Muscle of back (tissue), 11 donors: Measurements from ENCODE around the gene PLIN4. TPM values are rescaled to one million over a fixed set of nuclear protein-coding genes. Genes with fewer than 3 reads are reported as not detected.

Experiments
- DNase-seq, 3 donors: peaks; one replicate each; pipeline versions ENCODE4 v3.0.0 to v3.0.0-alpha.2; 2013
- polyA plus RNA-seq, 10 donors: library from polyadenylated mRNA; unstranded; fragments of 120-200 nt; gene quantifications; one replicate each; pipeline ENCODE4 v1.2.1, GENCODE V29; 2013; ENCODE audit not compliant: insufficient read length in 10 of 10

PLIN4 gene
- polyA plus RNA-seq, 10 donors = 0.68 to 9.4 (median 4.6) TPM

DNA sequence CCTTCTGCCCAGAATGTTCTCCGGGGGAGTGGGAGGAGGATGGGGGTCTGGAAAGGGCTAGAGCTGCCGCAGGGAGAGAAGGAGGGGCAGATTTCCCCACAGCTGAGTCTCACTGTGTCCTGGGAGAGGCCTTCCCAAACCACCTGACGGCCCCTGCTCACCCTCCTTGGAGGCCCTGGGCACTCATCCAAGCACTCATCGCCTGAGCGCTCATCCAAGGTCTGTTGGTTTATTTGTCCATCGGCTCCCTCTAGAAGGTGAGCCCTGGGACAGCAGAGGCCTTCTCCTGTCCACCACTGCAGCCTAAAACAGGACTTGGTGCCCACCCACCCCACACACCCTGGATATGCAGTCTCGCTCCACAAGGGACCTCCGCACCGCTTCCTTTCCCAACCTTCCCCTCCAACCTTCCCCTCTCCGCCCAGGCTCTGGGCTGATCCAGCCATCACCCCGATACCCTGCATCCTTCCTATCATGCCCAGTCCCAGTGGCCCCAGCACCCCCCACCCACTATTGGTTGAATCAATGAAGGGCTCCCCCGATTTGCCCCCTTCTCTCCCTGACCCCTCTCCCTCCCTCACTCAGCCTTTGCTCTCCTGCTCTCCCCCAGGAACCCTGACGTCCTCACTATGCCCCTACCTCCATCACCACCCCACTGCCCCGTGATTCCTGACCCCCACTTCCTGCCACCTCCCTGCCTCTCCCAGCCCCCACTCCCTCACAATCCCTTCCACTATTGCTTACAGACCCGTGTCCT is 62.4 kb downstream of the PLIN4 start:
- peak; percentile 77 to 91 (median 81) for DNase-seq

DNA sequence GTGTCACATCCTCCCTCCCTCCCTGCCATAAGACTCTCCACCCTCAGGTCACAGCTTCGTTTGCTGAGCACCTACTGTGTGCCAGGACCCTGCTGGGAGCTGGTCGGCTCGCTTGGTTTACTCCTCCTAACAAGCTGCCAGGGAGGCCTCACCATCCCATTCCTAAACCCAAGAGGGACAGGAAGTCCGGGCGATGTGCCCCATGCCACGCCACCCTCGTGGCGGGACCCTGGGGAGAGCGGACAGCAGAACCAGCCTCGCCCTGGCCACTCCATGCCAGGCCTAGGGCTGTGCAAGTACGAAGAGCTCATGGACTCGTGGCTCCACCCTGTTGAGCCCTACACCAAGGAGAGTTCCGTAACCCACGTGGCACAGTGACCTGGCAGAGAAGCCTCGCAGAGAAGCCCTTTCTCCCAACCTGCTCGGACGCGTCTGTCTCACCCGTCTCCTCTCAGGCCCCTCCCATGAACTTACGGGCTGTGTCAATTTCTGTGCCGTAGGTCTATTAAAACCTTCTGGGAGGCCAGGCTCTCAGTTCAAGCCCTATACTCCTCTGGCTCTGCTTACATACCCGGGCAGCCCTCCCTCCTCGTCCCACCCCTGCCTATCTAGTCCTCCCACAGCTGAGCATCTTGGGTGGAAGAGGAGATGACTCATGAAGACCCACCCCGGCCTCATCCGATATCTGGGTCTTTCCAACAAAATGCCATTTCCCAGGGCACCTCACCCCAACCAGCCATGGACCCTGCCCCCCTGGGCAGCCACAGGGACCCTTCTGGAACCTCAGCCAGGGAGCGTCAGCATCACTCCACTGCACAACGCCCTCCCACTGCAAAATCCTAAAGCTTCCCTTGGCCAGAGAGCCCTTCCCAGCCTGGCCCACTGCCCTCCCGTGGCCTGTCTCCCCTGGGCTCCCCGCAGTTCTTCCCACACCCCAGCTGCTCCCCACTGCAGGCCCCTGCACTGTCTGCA is 63.3 kb downstream of the PLIN4 start:
- peak in 2 of 3 donors; percentile 57 to 84 for DNase-seq

DNA sequence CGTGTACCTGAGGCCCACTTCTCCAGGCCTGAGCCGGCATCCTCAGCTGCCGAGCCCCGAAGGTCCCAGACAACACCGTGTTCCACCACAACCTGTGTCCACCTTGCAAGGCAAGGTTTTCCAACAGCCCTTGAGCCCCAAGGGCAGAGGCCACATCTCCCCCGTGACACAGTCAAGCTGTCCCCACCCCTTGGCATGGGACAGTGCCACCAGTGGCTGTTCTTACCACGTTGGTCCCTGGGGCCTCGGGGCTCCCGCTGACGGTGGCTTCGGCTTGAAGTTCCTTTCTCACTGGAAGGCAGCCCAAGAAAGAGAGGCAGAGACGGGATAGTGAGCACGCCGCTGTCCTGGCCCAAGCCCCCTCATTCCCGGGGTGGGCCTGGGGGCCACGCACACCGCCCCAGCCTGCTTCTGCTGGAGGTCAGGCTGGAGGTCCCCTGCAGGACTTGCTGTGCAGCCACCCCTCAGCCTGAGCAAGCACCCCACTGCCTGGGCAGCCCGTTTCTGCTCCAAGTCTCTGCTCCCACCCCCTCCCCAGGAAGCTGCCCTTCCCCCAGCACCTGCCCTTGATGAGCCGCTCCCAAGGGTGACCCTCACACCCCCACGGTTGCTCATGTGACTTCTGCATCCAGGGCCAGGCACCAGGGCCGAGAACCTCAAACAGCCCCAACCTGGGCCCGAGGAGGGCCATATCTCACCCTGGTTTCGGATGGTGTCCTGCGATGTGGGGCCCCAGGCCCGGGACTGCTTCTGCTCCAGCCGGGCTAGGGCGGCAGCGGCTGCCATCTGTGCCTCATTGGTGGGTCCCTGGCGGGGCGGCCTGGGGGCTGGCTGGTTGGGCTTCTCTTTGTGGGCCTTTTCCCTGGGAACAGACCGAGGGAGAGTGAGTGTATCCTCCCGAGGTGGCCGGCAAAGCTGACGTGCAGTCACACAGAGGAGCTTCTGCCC is 64.8 kb downstream of the PLIN4 start:
- DNase-seq = peak in 1 of 3 donors; percentile 25

DNA sequence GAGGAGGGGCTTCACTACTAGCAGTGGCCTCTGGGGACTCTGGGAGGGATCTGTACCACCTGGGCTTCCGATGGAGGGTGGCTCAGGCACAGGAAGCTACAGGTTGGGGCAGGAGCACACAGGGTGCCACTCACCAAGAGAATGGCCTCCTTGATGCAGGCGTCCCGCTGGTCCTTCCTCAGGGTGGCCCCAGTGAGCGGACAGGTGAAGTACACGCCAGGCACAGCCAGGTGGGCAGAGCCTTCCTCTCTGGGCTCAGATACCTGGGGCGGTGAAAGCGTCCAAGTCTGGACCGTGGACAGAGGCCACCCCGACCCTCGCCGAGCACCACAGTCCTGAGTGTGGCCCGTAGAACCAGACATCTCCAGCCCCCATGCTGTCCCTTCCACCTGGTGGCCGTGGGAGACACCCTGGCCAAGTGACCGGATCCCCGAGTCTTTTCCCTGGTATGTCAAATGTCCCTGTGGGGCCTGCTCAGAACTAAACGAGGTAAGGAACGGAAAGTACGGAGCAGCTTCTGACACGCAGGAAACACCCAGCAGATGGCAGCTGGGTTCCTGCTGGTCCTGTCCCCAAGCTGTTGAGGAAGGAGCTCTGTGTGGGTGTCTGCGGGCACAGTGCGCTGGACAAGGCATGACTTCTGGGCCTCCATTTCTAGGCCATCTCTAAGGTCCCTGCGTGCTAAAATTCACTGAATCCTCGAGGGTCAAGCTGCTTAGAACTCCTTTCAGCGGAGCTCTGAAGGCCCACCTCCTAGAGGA is 65.9 kb downstream of the PLIN4 start:
- DNase-seq = no peak

Other genes with a start within 250 kb of the PLIN4 start
- gene SHD, start 239.2 kb downstream of the PLIN4 start, polyA plus RNA-seq = 100 to 1,000 TPM in 1 of 10 donors, 10 to 100 TPM in 9; 54.4 to 115 (median 82.2) TPM
- gene TMIGD2, start 216.1 kb downstream of the PLIN4 start, polyA plus RNA-seq = 1 to 10 TPM in 2 of 10 donors, under 1 TPM in 8; 0.28 to 1.3 (median 0.44) TPM
- 1 to 10 TPM; 1.1 to 4.5 (median 2.0) TPM for gene FSD1, start 213.9 kb downstream of the PLIN4 start, polyA plus RNA-seq
- 10 to 100 TPM in 1 of 10 donors, 1 to 10 TPM in 9; 4.4 to 13.8 (median 4.8) TPM for gene STAP2, start 179.7 kb downstream of the PLIN4 start, polyA plus RNA-seq
- 10 to 100 TPM; 10.9 to 15.9 (median 14.6) TPM for gene MPND, start 174.9 kb downstream of the PLIN4 start, polyA plus RNA-seq
- gene SH3GL1, start 117.9 kb downstream of the PLIN4 start, polyA plus RNA-seq = 10 to 100 TPM; 45.0 to 80.2 (median 56.5) TPM
- 10 to 100 TPM in 8 of 10 donors, 1 to 10 TPM in 2; 8.2 to 17.3 (median 12.3) TPM for gene CHAF1A, start 115.8 kb downstream of the PLIN4 start, polyA plus RNA-seq
- 100 to 1,000 TPM in 1 of 10 donors, 10 to 100 TPM in 9; 65.4 to 103 (median 90.2) TPM for gene UBXN6, start 60.7 kb downstream of the PLIN4 start, polyA plus RNA-seq
- 10 to 100 TPM; 47.3 to 91.9 (median 57.4) TPM for gene HDGFL2, start 46.2 kb downstream of the PLIN4 start, polyA plus RNA-seq
- 1 to 10 TPM in 9 of 10 donors, under 1 TPM in 1; 0.87 to 5.2 (median 1.5) TPM for gene PLIN5, start 16.7 kb upstream of the PLIN4 start, polyA plus RNA-seq
- gene LRG1, start 21.6 kb upstream of the PLIN4 start, polyA plus RNA-seq = under 1 TPM; 0.35 to 0.98 (median 0.61) TPM
- 10 to 100 TPM; 27.5 to 45.9 (median 35.8) TPM for gene SEMA6B, start 41.2 kb upstream of the PLIN4 start, polyA plus RNA-seq
- gene TNFAIP8L1, start 121.0 kb upstream of the PLIN4 start, polyA plus RNA-seq = 10 to 100 TPM in 6 of 10 donors, 1 to 10 TPM in 4; 8.7 to 13.9 (median 10.8) TPM
- gene MYDGF, start 151.9 kb upstream of the PLIN4 start, polyA plus RNA-seq = 10 to 100 TPM; 44.7 to 90.4 (median 56.5) TPM
- 10 to 100 TPM; 18.3 to 26.8 (median 21.5) TPM for gene DPP9, start 205.4 kb upstream of the PLIN4 start, polyA plus RNA-seq